PC-9 (cell line): ENCODE data around the gene HAGH. TPM values are rescaled to one million over a fixed set of nuclear protein-coding genes. Genes with fewer than 3 reads are reported as not detected.

Source experiments
- BruUV-seq: library from RNA; stranded (reverse); fragments of 400-500 nt; replicated peaks from 2 replicates; lab custom pipeline; 2021; lab: Mats Ljungman, UMichigan
- CTCF ChIA-PET: fragments of 300-600 bp; sonication (Branson Sonifier 250); formaldehyde crosslinking; loops from one replicate; lab custom pipeline; 2022; ENCODE audit warnings: antibody characterized with exemption; lab: Charles Lee
- POLR2A ChIA-PET: fragments of 300-600 bp; sonication (Branson Sonifier 250); formaldehyde crosslinking; loops from one replicate; lab custom pipeline; 2022; ENCODE audit warnings: antibody characterized with exemption; ENCODE audit not compliant: unreplicated experiment; lab: Charles Lee
- DNase-seq, 2 experiments: peaks; one replicate each; pipeline versions ENCODE4 v3.0.0 to v3.0.0-alpha.2; 2015 to 2022; ENCODE audit warnings: mixed read lengths in 1 of 2
- H2AFZ ChIP-seq: fragments of 200-600 bp; sonication (generic); 2 replicates; pipeline ENCODE4 v1.8.1; 2017; ENCODE audit warnings: antibody characterized with exemption
- H3F3A ChIP-seq: fragments of 200-600 bp; sonication (generic); 2 replicates; pipeline ENCODE4 v1.8.1; 2017; ENCODE audit warnings: antibody characterized with exemption, mild to moderate bottlenecking, low read depth; ENCODE audit not compliant: insufficient read depth
- H3K27ac ChIP-seq: fragments of 200-600 bp; sonication (generic); 2 replicates; pipeline ENCODE4 v1.6.1; 2016; ENCODE audit warnings: mixed run types
- H3K27me3 ChIP-seq: fragments of 200-600 bp; sonication (generic); 2 replicates; pipeline ENCODE4 v1.6.1; 2016; ENCODE audit warnings: low read depth, mixed run types; ENCODE audit not compliant: insufficient read depth
- H3K36me3 ChIP-seq: fragments of 200-600 bp; sonication (generic); 2 replicates; pipeline ENCODE4 v1.6.1; 2016; ENCODE audit warnings: low read depth, mixed run types
- H3K4me1 ChIP-seq: fragments of 200-600 bp; sonication (generic); replicated peaks from 2 replicates; pipeline ENCODE4 v1.6.1; 2016; ENCODE audit warnings: mixed run types; ENCODE audit not compliant: insufficient read depth
- H3K4me2 ChIP-seq: fragments of 200-600 bp; sonication (generic); 2 replicates; pipeline ENCODE4 v1.6.1; 2017; ENCODE audit warnings: mixed run types
- H3K4me3 ChIP-seq: fragments of 200-600 bp; sonication (generic); 2 replicates; pipeline ENCODE4 v1.6.1; 2016; ENCODE audit warnings: mixed run types
- H3K79me2 ChIP-seq: fragments of 200-600 bp; sonication (generic); 2 replicates; pipeline ENCODE4 v1.6.1; 2017; ENCODE audit warnings: low read depth, mixed run types
- H3K9me2 ChIP-seq: fragments of 200-600 bp; sonication (generic); 2 replicates; pipeline ENCODE4 v1.8.1; 2017; ENCODE audit warnings: mild to moderate bottlenecking; ENCODE audit not compliant: insufficient read depth
- H3K9me3 ChIP-seq: fragments of 200-600 bp; sonication (generic); 2 replicates; pipeline ENCODE4 v1.8.1; 2016; ENCODE audit warnings: low read depth; ENCODE audit not compliant: insufficient read depth
- H4K20me1 ChIP-seq: fragments of 200-600 bp; sonication (generic); 2 replicates; pipeline ENCODE4 v1.8.1; 2017; ENCODE audit not compliant: insufficient read depth
- EZH2 ChIP-seq: fragments of 200-600 bp; sonication (generic); IDR thresholded peaks from 2 replicates; pipeline ENCODE4 v1.8.0; 2017; ENCODE audit warnings: antibody characterized with exemption, low read depth
- intact Hi-C: fragments of 100-400 bp; cut with micrococcal nuclease; formaldehyde crosslinking; loops from one replicate; pipeline ENCODE4 v1.10.0; 2022; ENCODE audit not compliant: unreplicated experiment
- total RNA-seq: library from RNA; stranded (reverse); gene quantifications from 2 replicates; pipeline ENCODE4 v1.2.3, GENCODE V29; 2021
- TF ChIP-seq, protein P1 (sequence below): fragments of 200-600 bp; sonication (generic); conservative IDR thresholded peaks from 2 replicates; pipeline ENCODE4 v1.6.1; 2017; ENCODE audit warnings: mixed run types, antibody characterized with exemption, mild to moderate bottlenecking, moderate library complexity

HAGH gene
- total RNA-seq, 1 experiment from 2014 or later, result 51.8 TPM

GRCh38 chr16:1762196-1762878 lies 64.3 kb downstream of the HAGH start:
- no peak overlapping the region for H2AFZ ChIP-seq
- CTCF ChIA-PET, result no interaction called here
- BruUV-seq, result no TSS peak

GRCh38 chr16:1761751-1762150 lies 64.9 kb downstream of the HAGH start:
- ChIA-PET CTCF (no interaction called here), POLR2A (no interaction called here)
- no peak for DNase-seq
- H3K9me3 ChIP-seq, result no peaks in the 10 kb centered on the region
- H3K79me2 ChIP-seq, result no peaks in the 10 kb centered on the region
- no peak overlapping the region for H3K27ac ChIP-seq
- H3K27me3 ChIP-seq, result no peaks in the 10 kb centered on the region
- no peaks in the 10 kb centered on the region for H3K9me2 ChIP-seq
- no peak overlapping the region for H2AFZ ChIP-seq
- no peaks in the 10 kb centered on the region for H4K20me1 ChIP-seq
- TF ChIP-seq EZH2, result no peak
- TF ChIP-seq, protein P1, sequence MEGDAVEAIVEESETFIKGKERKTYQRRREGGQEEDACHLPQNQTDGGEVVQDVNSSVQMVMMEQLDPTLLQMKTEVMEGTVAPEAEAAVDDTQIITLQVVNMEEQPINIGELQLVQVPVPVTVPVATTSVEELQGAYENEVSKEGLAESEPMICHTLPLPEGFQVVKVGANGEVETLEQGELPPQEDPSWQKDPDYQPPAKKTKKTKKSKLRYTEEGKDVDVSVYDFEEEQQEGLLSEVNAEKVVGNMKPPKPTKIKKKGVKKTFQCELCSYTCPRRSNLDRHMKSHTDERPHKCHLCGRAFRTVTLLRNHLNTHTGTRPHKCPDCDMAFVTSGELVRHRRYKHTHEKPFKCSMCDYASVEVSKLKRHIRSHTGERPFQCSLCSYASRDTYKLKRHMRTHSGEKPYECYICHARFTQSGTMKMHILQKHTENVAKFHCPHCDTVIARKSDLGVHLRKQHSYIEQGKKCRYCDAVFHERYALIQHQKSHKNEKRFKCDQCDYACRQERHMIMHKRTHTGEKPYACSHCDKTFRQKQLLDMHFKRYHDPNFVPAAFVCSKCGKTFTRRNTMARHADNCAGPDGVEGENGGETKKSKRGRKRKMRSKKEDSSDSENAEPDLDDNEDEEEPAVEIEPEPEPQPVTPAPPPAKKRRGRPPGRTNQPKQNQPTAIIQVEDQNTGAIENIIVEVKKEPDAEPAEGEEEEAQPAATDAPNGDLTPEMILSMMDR, result no peak
- no peaks in the 10 kb centered on the region for H3K4me1 ChIP-seq
- no peaks in the 10 kb centered on the region; the same call in 1 of the 2 replicates for H3K36me3 ChIP-seq
- H3K4me2 ChIP-seq, result no peak overlapping the region
- H3F3A ChIP-seq, result no peaks in the 10 kb centered on the region
- BruUV-seq, result no TSS peak
- no peak overlapping the region for H3K4me3 ChIP-seq
- intact Hi-C loops, result no loop called here

More at GRCh38 chr16:1762196-1762878, 64.3 kb downstream of the HAGH start:
- Histone ChIP-seq H3K79me2 (no peaks in the 10 kb centered on the region), H3K27me3 (no peaks in the 10 kb centered on the region), H3K36me3 (no peaks in the 10 kb centered on the region), H3K4me2 (no peak overlapping the region), H4K20me1 (no peaks in the 10 kb centered on the region), H3K4me3 (no peak overlapping the region), H3F3A (no peaks in the 10 kb centered on the region), H3K9me2 (no peaks in the 10 kb centered on the region), H3K27ac (no peak overlapping the region), H3K9me3 (no peaks in the 10 kb centered on the region), H3K4me1 (no peaks in the 10 kb centered on the region)
- TF ChIP-seq, protein P1, result no peak
- TF ChIP-seq EZH2, result no peak
- intact Hi-C loops, result no loop called here
- POLR2A ChIA-PET, result no interaction called here
- DNase-seq, result no peak

- H3K27me3 ChIP-seq, result no peaks in the 10 kb centered on the region
- H2AFZ ChIP-seq, result no peak overlapping the region
- no TSS peak for BruUV-seq
- H3F3A ChIP-seq, result no peaks in the 10 kb centered on the region; the same call in 1 of the 2 replicates
- no peak for TF ChIP-seq EZH2
- TF ChIP-seq, protein P1, result no peak
- H3K4me1 ChIP-seq, result no peaks in the 10 kb centered on the region
- POLR2A ChIA-PET, result no interaction called here
- DNase-seq, result no peak
- CTCF ChIA-PET, result no interaction called here
- H4K20me1 ChIP-seq, result no peaks in the 10 kb centered on the region
- intact Hi-C loops, result no loop called here
- no peaks in the 10 kb centered on the region; the same call in 1 of the 2 replicates for H3K36me3 ChIP-seq
- H3K79me2 ChIP-seq, result no peaks in the 10 kb centered on the region
- no peaks in the 10 kb centered on the region for H3K9me2 ChIP-seq
- H3K9me3 ChIP-seq, result no peaks in the 10 kb centered on the region
- H3K27ac ChIP-seq, result no peak overlapping the region
- no peak overlapping the region for H3K4me3 ChIP-seq
- no peak overlapping the region for H3K4me2 ChIP-seq
Observed at GRCh38 chr16:1760911-1761310, 65.7 kb downstream of the HAGH start.
